Activated naive CD4-positive, alpha-beta T cell treated with anti-CD3 and anti-CD28 coated beads, Interleukin-2, amount 10 ng/mL, durations not matched to agents 7 days and 5 days (primary cell): ENCODE data around the gene OXGR1.

Source experiments
- CTCF ChIA-PET: fragments of 350-600 bp; sonication (Branson Sonifier 250); formaldehyde crosslinking; loops from one replicate; lab custom pipeline; 2021; ENCODE audit warnings: antibody characterized with exemption; lab: Charles Lee
- DNase-seq: peaks from one replicate; pipeline ENCODE4 v3.0.0-alpha.2; 2020
- H3K27ac Mint-ChIP-seq: one replicate; pipeline ENCODE4 v1.8.0; 2021; ENCODE audit warnings: mild to moderate bottlenecking, moderate library complexity, mixed read lengths
- H3K27me3 Mint-ChIP-seq: one replicate; pipeline ENCODE4 v1.8.0; 2021; ENCODE audit warnings: mild to moderate bottlenecking, mixed read lengths
- H3K36me3 Mint-ChIP-seq: one replicate; pipeline ENCODE4 v1.8.0; 2021; ENCODE audit warnings: mixed read lengths
- H3K4me1 Mint-ChIP-seq: one replicate; pipeline ENCODE4 v1.8.0; 2021; ENCODE audit warnings: mixed read lengths
- H3K4me3 Mint-ChIP-seq: one replicate; pipeline ENCODE4 v1.8.0; 2021; ENCODE audit warnings: mild to moderate bottlenecking, moderate library complexity, mixed read lengths
- H3K9me3 Mint-ChIP-seq: one replicate; pipeline ENCODE4 v1.8.0; 2021; ENCODE audit warnings: mixed read lengths

The OXGR1 gene

DNA sequence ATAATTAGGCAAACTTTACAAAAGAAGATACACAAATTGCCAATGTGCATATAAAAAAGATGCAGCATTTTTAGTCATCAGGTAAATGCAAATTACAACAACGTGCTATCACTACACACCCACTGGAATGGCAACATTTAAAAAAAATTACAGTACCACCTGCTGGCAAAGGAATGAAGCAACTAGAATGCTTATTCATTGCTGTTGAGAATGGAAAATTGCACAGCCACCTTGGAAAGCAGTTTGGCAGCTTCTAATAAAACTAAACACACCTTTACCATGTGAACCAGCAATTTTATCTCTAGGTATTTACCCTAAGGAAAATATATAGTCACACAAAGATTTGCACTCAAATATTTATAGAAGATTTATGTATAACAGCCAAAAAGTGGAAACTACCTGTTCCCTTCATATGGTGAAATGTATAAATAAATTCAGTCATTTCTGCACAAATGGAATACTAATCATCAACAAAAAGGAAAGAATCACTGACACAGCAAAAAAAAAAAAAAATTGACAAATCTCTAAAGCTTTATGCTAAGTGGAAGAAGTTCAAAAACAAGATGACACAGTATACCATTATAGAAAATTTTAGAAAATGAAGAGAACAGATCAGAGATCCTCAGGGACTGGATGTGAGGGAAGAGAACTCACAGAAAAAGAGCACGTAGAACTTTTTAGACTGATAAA is 30.3 kb downstream of the OXGR1 start:
- Mint-ChIP-seq H3K9me3 (peaks cover 15% of the 10 kb centered on the region), H3K36me3 (peaks cover 1% of the 10 kb centered on the region), H3K4me1 (no peaks in the 10 kb centered on the region), H3K27ac (no peak overlapping the region), H3K27me3 (no peaks in the 10 kb centered on the region), H3K4me3 (no peak overlapping the region)
- CTCF ChIA-PET: no interaction called here
- no peak for DNase-seq

- CTCF ChIA-PET: no interaction called here
- Mint-ChIP-seq H3K4me3 (no peak overlapping the region), H3K4me1 (no peaks in the 10 kb centered on the region), H3K27me3 (no peaks in the 10 kb centered on the region), H3K9me3 (no peaks in the 10 kb centered on the region), H3K27ac (no peak overlapping the region), H3K36me3 (no peaks in the 10 kb centered on the region)
- no peak for DNase-seq
Measured at GRCh38 chr13:96960379-96960778, 33.9 kb downstream of the OXGR1 start.

- CTCF ChIA-PET: interaction anchor here (0.6 to 1.5 kb wide), 7 partner anchors 8 to 140 kb away, joined by 3 to 5 read pairs (median 3); no protein-coding TSS in a partner anchor
- Mint-ChIP-seq H3K4me3 (no peak overlapping the region), H3K27ac (no peak overlapping the region), H3K9me3 (no peaks in the 10 kb centered on the region), H3K27me3 (no peaks in the 10 kb centered on the region), H3K36me3 (no peaks in the 10 kb centered on the region), H3K4me1 (no peaks in the 10 kb centered on the region)
- DNase-seq: no peak
Measured at GRCh38 chr13:96958286-96958891, 35.9 kb downstream of the OXGR1 start.

DNA sequence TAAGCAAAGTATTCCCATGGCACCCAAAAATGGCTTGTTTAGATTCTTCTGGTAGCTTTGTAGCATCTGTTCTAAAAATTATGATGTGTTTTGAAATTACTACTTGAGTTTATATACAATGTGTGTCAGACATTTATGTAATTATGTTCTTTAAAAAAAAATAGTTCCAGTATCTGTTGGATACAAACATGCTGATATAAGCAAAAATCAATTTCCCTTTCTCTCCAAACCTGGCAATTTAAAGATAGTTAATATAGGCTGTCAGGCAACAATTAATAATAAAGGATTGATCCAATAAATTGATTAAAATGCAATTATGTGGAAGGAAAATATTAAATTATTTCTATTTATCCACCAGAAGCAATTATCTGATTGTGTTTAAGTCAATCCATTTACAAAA is 41.7 kb downstream of the OXGR1 start:
- DNase-seq: no peak
- Mint-ChIP-seq H3K27me3 (no peaks in the 10 kb centered on the region), H3K27ac (no peak overlapping the region), H3K36me3 (no peaks in the 10 kb centered on the region), H3K4me1 (no peaks in the 10 kb centered on the region), H3K9me3 (peaks cover 1% of the 10 kb centered on the region), H3K4me3 (no peak overlapping the region)
- CTCF ChIA-PET: no interaction called here

- Mint-ChIP-seq H3K4me1 (no peaks in the 10 kb centered on the region), H3K36me3 (no peaks in the 10 kb centered on the region), H3K27me3 (no peaks in the 10 kb centered on the region), H3K27ac (no peak overlapping the region), H3K4me3 (no peak overlapping the region), H3K9me3 (peaks cover 1% of the 10 kb centered on the region)
- CTCF ChIA-PET: no interaction called here
- DNase-seq: no peak
Measured at GRCh38 chr13:96948127-96948526, 46.1 kb downstream of the OXGR1 start.

DNA sequence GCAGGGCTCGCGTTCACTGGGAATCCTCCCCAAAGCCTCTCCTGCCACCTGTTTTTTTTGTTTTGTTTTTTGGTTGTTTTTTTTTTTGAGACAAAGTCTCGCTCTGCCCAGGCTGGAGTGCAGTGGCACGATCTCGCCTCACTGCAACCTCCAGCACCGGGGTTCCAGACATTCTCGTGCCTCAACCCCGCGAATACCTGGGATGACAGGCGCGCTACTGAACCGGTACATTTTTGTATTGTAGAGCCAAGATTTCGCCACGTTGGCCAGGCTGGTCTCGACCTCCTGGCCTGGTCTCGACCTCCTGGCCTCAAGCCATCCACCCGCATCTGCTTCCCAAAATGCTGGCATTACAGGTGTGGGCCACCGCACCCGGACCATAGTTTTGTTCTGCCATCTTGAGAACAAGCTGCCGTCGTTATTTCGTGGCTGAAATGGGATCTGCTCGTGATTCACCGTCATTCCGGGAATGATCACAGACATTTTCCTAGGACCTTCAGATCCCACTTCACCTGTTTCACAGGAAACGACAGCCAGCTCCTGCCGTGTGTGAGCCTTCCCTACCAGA is 46.8 kb downstream of the OXGR1 start:
- Mint-ChIP-seq H3K27me3 (no peaks in the 10 kb centered on the region), H3K4me1 (no peaks in the 10 kb centered on the region), H3K36me3 (no peaks in the 10 kb centered on the region), H3K9me3 (peaks cover 1% of the 10 kb centered on the region), H3K4me3 (no peak overlapping the region), H3K27ac (no peak overlapping the region)
- no peak for DNase-seq
- CTCF ChIA-PET: no interaction called here

GRCh38 chr13:96946709-96947311 is 47.5 kb downstream of the OXGR1 start:
- DNase-seq: no peak
- CTCF ChIA-PET: no interaction called here
- Mint-ChIP-seq H3K4me1 (no peaks in the 10 kb centered on the region), H3K27me3 (no peaks in the 10 kb centered on the region), H3K36me3 (no peaks in the 10 kb centered on the region), H3K9me3 (peaks cover 1% of the 10 kb centered on the region), H3K4me3 (no peak overlapping the region), H3K27ac (no peak overlapping the region)

GRCh38 chr13:96940961-96941360 is 53.3 kb downstream of the OXGR1 start:
- CTCF ChIA-PET: no interaction called here
- no peak for DNase-seq
- no peaks in the 10 kb centered on the region for H3K27me3 Mint-ChIP-seq
- H3K4me3 Mint-ChIP-seq: no peak overlapping the region
- H3K27ac Mint-ChIP-seq: no peak overlapping the region
- H3K36me3 Mint-ChIP-seq: no peaks in the 10 kb centered on the region
- no peaks in the 10 kb centered on the region for H3K4me1 Mint-ChIP-seq
- no peaks in the 10 kb centered on the region for H3K9me3 Mint-ChIP-seq

- Mint-ChIP-seq H3K36me3 (no peaks in the 10 kb centered on the region), H3K4me1 (no peaks in the 10 kb centered on the region), H3K27ac (no peak overlapping the region), H3K27me3 (no peaks in the 10 kb centered on the region), H3K4me3 (no peak overlapping the region), H3K9me3 (no peaks in the 10 kb centered on the region)
- no peak for DNase-seq
- CTCF ChIA-PET: no interaction called here
Measured at GRCh38 chr13:96935901-96936300, 58.4 kb downstream of the OXGR1 start.
